ENCODE measurements around the gene MAGI2. TPM values are rescaled to one million over a fixed set of nuclear protein-coding genes. Genes with fewer than 3 reads are reported as not detected.
"Not testable (repeated sequence)": the region's sequence is repeated elsewhere in the genome, so short reads cannot be mapped to it uniquely, and the experiment has no call there.

MAGI2 gene
- total RNA-seq, 2 donors from 2014 or later, result 3.9 to 10.5 TPM

DNA sequence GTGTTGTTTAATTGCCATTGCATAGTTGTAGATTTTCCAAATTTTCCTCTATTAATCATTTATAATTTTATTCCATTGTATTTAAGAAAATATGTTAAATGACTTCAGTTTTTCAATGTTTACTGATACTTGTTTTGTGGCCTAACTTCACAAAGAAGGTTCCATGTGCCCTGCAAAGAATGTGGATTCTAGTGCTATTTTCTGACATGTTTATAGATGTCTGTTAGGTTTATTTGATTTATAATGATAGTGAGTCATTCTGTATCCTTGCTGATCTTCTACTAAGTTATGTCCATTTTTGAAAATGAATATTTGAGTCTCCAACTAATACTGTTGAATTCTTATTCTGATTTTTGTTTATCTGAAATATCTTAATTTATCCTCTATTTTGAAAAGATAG lies 369.0 kb downstream of the MAGI2 start:
- ATAC-seq, result no peak
- no peaks in the 10 kb centered on the region for H3K9me3 ChIP-seq
- no peaks in the 10 kb centered on the region for H3K27me3 ChIP-seq
- H3K27ac ChIP-seq, result no peak overlapping the region
- DNase-seq, result no peak
- no peak for TF ChIP-seq CTCF (IDR thresholded peaks at IDR 0.05)
- no peak for TF ChIP-seq POLR2A (IDR thresholded peaks at IDR 0.05)
- intact Hi-C loops (cut with DNase I), result no loop called here
- no peaks in the 10 kb centered on the region for H3K4me1 ChIP-seq
- H3K36me3 ChIP-seq (replicated peaks in 1 of 2; ENCODE audit: insufficient read depth in 1 of 2, low read depth in 2 of 2), result no peaks in the 10 kb centered on the region
- H3K4me3 ChIP-seq, result no peak overlapping the region

- H3K27me3 ChIP-seq, result no peaks in the 10 kb centered on the region
- no peak for TF ChIP-seq POLR2A (IDR thresholded peaks at IDR 0.05)
- no peak for TF ChIP-seq CTCF (IDR thresholded peaks at IDR 0.05)
- intact Hi-C loops (cut with DNase I), result no loop called here
- 68 to 71% methylated on average over 4 of the region's 4 CpGs for WGBS, 2 donors
- H3K4me1 ChIP-seq, result no peaks in the 10 kb centered on the region
- H3K9me3 ChIP-seq, result no peaks in the 10 kb centered on the region
- H3K27ac ChIP-seq, result no peak overlapping the region
- ATAC-seq, result no peak
- no peaks in the 10 kb centered on the region for H3K36me3 ChIP-seq (replicated peaks in 1 of 2; ENCODE audit: insufficient read depth in 1 of 2, low read depth in 2 of 2)
- H3K4me3 ChIP-seq, result no peak overlapping the region
- DNase-seq, result no peak
Observed at GRCh38 chr7:79079919-79080554, 373.4 kb downstream of the MAGI2 start.

GRCh38 chr7:79078273-79078672 lies 375.2 kb downstream of the MAGI2 start:
- Histone ChIP-seq H3K36me3 (replicated peaks in 1 of 2; ENCODE audit: insufficient read depth in 1 of 2, low read depth in 2 of 2) (no peaks in the 10 kb centered on the region), H3K9me3 (no peaks in the 10 kb centered on the region), H3K4me1 (no peaks in the 10 kb centered on the region), H3K27ac (no peak overlapping the region), H3K4me3 (no peak overlapping the region), H3K27me3 (no peaks in the 10 kb centered on the region)
- 28 to 29% methylated on average over 1 of the region's 1 CpG for WGBS, 2 donors
- intact Hi-C loops (cut with DNase I), result no loop called here
- DNase-seq (no peak), ATAC-seq (no peak)
- TF ChIP-seq CTCF (IDR thresholded peaks at IDR 0.05) (no peak), POLR2A (IDR thresholded peaks at IDR 0.05) (no peak)

DNA sequence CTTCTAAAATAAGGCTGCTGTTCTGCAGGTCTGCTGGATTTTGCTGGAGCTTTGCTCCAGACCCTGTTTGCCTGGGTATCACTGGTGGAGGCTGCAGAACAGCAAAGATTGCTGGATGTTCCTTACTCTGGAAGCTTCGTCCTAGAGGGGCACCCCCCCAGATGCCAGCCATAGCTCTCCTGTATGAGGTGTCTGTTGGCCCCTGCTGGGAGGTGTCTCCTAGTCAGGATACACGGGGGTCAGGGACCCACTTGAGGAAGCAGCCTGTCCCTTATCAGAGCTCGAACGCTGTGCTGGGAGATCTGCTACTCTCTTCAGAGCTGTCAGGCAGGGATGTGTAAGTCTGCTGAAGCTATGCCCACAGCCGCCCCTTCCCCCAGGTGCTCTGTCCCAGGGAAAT lies 382.3 kb downstream of the MAGI2 start:
- not testable (repeated sequence) for DNase-seq
- WGBS, 2 donors, result 44 to 52% methylated on average over 3 to 5 of the region's 5 CpGs

GRCh38 chr7:79064187-79064823 lies 389.2 kb downstream of the MAGI2 start:
- intact Hi-C loops (cut with DNase I), result no loop called here
- Histone ChIP-seq H3K27me3 (no peaks in the 10 kb centered on the region), H3K9me3 (no peaks in the 10 kb centered on the region), H3K4me1 (no peaks in the 10 kb centered on the region), H3K27ac (no peak overlapping the region), H3K4me3 (no peak overlapping the region), H3K36me3 (replicated peaks in 1 of 2; ENCODE audit: insufficient read depth in 1 of 2, low read depth in 2 of 2) (no peaks in the 10 kb centered on the region)
- WGBS, 2 donors, result 37 to 39% methylated on average over 3 of the region's 3 CpGs
- TF ChIP-seq CTCF (IDR thresholded peaks at IDR 0.05), result no peak
- no peak for TF ChIP-seq POLR2A (IDR thresholded peaks at IDR 0.05)
- ATAC-seq (no peak), DNase-seq (no peak)

More for the DNA sequence above, 382.3 kb downstream of the MAGI2 start:
- H3K9me3 ChIP-seq; H3K36me3 ChIP-seq (replicated peaks in 1 of 2; ENCODE audit: insufficient read depth in 1 of 2, low read depth in 2 of 2); H3K4me1 ChIP-seq; H3K27ac ChIP-seq; H3K4me3 ChIP-seq; H3K27me3 ChIP-seq; ATAC-seq; intact Hi-C loops (cut with DNase I): not testable (repeated sequence)

Measured in body of pancreas (tissue), 4 donors.